GM12801 (cell line): ENCODE data around the gene CLASP1.

Source experiments
- CTCF ChIP-seq: IDR thresholded peaks from one replicate; pipeline ENCODE4 v1.5.1; 2011; ENCODE audit warnings: control low read depth; ENCODE audit not compliant: insufficient read length; ENCODE audit errors: extremely low read depth

CLASP1 gene

GRCh38 chr2:121307048-121307447 lies 342.2 kb downstream of the CLASP1 start:
- TF ChIP-seq CTCF: no peak

- no peak for TF ChIP-seq CTCF
Observed at GRCh38 chr2:121304941-121305340, 344.3 kb downstream of the CLASP1 start.

- TF ChIP-seq CTCF: no peak
Observed at GRCh38 chr2:121303531-121304263, 345.6 kb downstream of the CLASP1 start.

- no peak for TF ChIP-seq CTCF
Observed at GRCh38 chr2:121298476-121298875, 350.8 kb downstream of the CLASP1 start.

- no peak for TF ChIP-seq CTCF
Observed at GRCh38 chr2:121297217-121297830, 351.9 kb downstream of the CLASP1 start.

GRCh38 chr2:121295911-121296650 lies 353.2 kb downstream of the CLASP1 start:
- TF ChIP-seq CTCF: no peak

GRCh38 chr2:121294881-121295840 lies 354.1 kb downstream of the CLASP1 start:
- TF ChIP-seq CTCF: no peak
